ENCODE results near the gene TCERG1L.
"Not testable (repeated sequence)": the region's sequence is repeated elsewhere in the genome, so short reads cannot be mapped to it uniquely, and the experiment has no call there.

The TCERG1L gene

GRCh38 chr10:131234606-131235005 is 76.9 kb downstream of the TCERG1L start:
- not testable (repeated sequence) for H3K36me3 ChIP-seq (ENCODE audit: control insufficient read depth, insufficient read depth, low read length); H3K27ac ChIP-seq (ENCODE audit: low read depth, low read length); H3K27me3 ChIP-seq (ENCODE audit: control insufficient read depth, insufficient read depth, low read length); H3K9me3 ChIP-seq (ENCODE audit: control insufficient read depth, insufficient read depth, low read length); H3K4me1 ChIP-seq (ENCODE audit: control insufficient read depth, insufficient read depth, low read length); H3K4me3 ChIP-seq (ENCODE audit: low read depth, low read length); H3K9ac ChIP-seq (ENCODE audit: low read depth, low read length)

- H3K36me3 ChIP-seq (ENCODE audit: control insufficient read depth, insufficient read depth, low read length), result no peaks in the 10 kb centered on the region
- no peak overlapping the region for H3K4me3 ChIP-seq (ENCODE audit: low read depth, low read length)
- H3K4me1 ChIP-seq (ENCODE audit: control insufficient read depth, insufficient read depth, low read length), result no peaks in the 10 kb centered on the region
- H3K27ac ChIP-seq (ENCODE audit: low read depth, low read length), result no peak overlapping the region
- no peaks in the 10 kb centered on the region for H3K27me3 ChIP-seq (ENCODE audit: control insufficient read depth, insufficient read depth, low read length)
- no peak overlapping the region for H3K9ac ChIP-seq (ENCODE audit: low read depth, low read length)
- H3K9me3 ChIP-seq (ENCODE audit: control insufficient read depth, insufficient read depth, low read length), result no peaks in the 10 kb centered on the region
Measured at GRCh38 chr10:131233611-131234258, 77.8 kb downstream of the TCERG1L start.

GRCh38 chr10:131231965-131232541 is 79.5 kb downstream of the TCERG1L start:
- H3K4me3 ChIP-seq (ENCODE audit: low read depth, low read length), result no peak overlapping the region
- no peaks in the 10 kb centered on the region for H3K9me3 ChIP-seq (ENCODE audit: control insufficient read depth, insufficient read depth, low read length)
- no peaks in the 10 kb centered on the region for H3K36me3 ChIP-seq (ENCODE audit: control insufficient read depth, insufficient read depth, low read length)
- no peaks in the 10 kb centered on the region for H3K4me1 ChIP-seq (ENCODE audit: control insufficient read depth, insufficient read depth, low read length)
- H3K27ac ChIP-seq (ENCODE audit: low read depth, low read length), result no peak overlapping the region
- H3K9ac ChIP-seq (ENCODE audit: low read depth, low read length), result no peak overlapping the region
- no peaks in the 10 kb centered on the region for H3K27me3 ChIP-seq (ENCODE audit: control insufficient read depth, insufficient read depth, low read length)

- Histone ChIP-seq H3K4me3 (ENCODE audit: low read depth, low read length) (no peak overlapping the region), H3K27ac (ENCODE audit: low read depth, low read length) (no peak overlapping the region), H3K36me3 (ENCODE audit: control insufficient read depth, insufficient read depth, low read length) (no peaks in the 10 kb centered on the region), H3K9me3 (ENCODE audit: control insufficient read depth, insufficient read depth, low read length) (no peaks in the 10 kb centered on the region), H3K9ac (ENCODE audit: low read depth, low read length) (no peak overlapping the region), H3K27me3 (ENCODE audit: control insufficient read depth, insufficient read depth, low read length) (no peaks in the 10 kb centered on the region), H3K4me1 (ENCODE audit: control insufficient read depth, insufficient read depth, low read length) (no peaks in the 10 kb centered on the region)
Measured at GRCh38 chr10:131231323-131231964, 80.1 kb downstream of the TCERG1L start.

- Histone ChIP-seq H3K4me3 (ENCODE audit: low read depth, low read length) (no peak overlapping the region), H3K36me3 (ENCODE audit: control insufficient read depth, insufficient read depth, low read length) (no peaks in the 10 kb centered on the region), H3K9ac (ENCODE audit: low read depth, low read length) (no peak overlapping the region), H3K27me3 (ENCODE audit: control insufficient read depth, insufficient read depth, low read length) (no peaks in the 10 kb centered on the region), H3K27ac (ENCODE audit: low read depth, low read length) (no peak overlapping the region), H3K9me3 (ENCODE audit: control insufficient read depth, insufficient read depth, low read length) (no peaks in the 10 kb centered on the region), H3K4me1 (ENCODE audit: control insufficient read depth, insufficient read depth, low read length) (no peaks in the 10 kb centered on the region)
Measured at GRCh38 chr10:131230641-131231322, 80.7 kb downstream of the TCERG1L start.

- H3K4me1 ChIP-seq (ENCODE audit: control insufficient read depth, insufficient read depth, low read length), result no peaks in the 10 kb centered on the region
- no peak overlapping the region for H3K9ac ChIP-seq (ENCODE audit: low read depth, low read length)
- H3K36me3 ChIP-seq (ENCODE audit: control insufficient read depth, insufficient read depth, low read length), result no peaks in the 10 kb centered on the region
- H3K27ac ChIP-seq (ENCODE audit: low read depth, low read length), result no peak overlapping the region
- H3K9me3 ChIP-seq (ENCODE audit: control insufficient read depth, insufficient read depth, low read length), result no peaks in the 10 kb centered on the region
- H3K4me3 ChIP-seq (ENCODE audit: low read depth, low read length), result no peak overlapping the region
- H3K27me3 ChIP-seq (ENCODE audit: control insufficient read depth, insufficient read depth, low read length), result no peaks in the 10 kb centered on the region
Measured at GRCh38 chr10:131230166-131230565, 81.4 kb downstream of the TCERG1L start.

GRCh38 chr10:131227163-131227740 is 84.3 kb downstream of the TCERG1L start:
- H3K27me3 ChIP-seq (ENCODE audit: control insufficient read depth, insufficient read depth, low read length), result no peaks in the 10 kb centered on the region
- H3K4me3 ChIP-seq (ENCODE audit: low read depth, low read length), result no peak overlapping the region
- no peak overlapping the region for H3K9ac ChIP-seq (ENCODE audit: low read depth, low read length)
- no peaks in the 10 kb centered on the region for H3K4me1 ChIP-seq (ENCODE audit: control insufficient read depth, insufficient read depth, low read length)
- H3K36me3 ChIP-seq (ENCODE audit: control insufficient read depth, insufficient read depth, low read length), result no peaks in the 10 kb centered on the region
- H3K27ac ChIP-seq (ENCODE audit: low read depth, low read length), result no peak overlapping the region
- H3K9me3 ChIP-seq (ENCODE audit: control insufficient read depth, insufficient read depth, low read length), result no peaks in the 10 kb centered on the region

- no peaks in the 10 kb centered on the region for H3K27me3 ChIP-seq (ENCODE audit: control insufficient read depth, insufficient read depth, low read length)
- no peaks in the 10 kb centered on the region for H3K36me3 ChIP-seq (ENCODE audit: control insufficient read depth, insufficient read depth, low read length)
- no peak overlapping the region for H3K9ac ChIP-seq (ENCODE audit: low read depth, low read length)
- H3K4me3 ChIP-seq (ENCODE audit: low read depth, low read length), result no peak overlapping the region
- no peaks in the 10 kb centered on the region for H3K9me3 ChIP-seq (ENCODE audit: control insufficient read depth, insufficient read depth, low read length)
- no peak overlapping the region for H3K27ac ChIP-seq (ENCODE audit: low read depth, low read length)
- no peaks in the 10 kb centered on the region for H3K4me1 ChIP-seq (ENCODE audit: control insufficient read depth, insufficient read depth, low read length)
Measured at GRCh38 chr10:131226446-131227162, 84.9 kb downstream of the TCERG1L start.

GRCh38 chr10:131224106-131224505 is 87.4 kb downstream of the TCERG1L start:
- no peaks in the 10 kb centered on the region for H3K9me3 ChIP-seq (ENCODE audit: control insufficient read depth, insufficient read depth, low read length)
- H3K9ac ChIP-seq (ENCODE audit: low read depth, low read length), result no peak overlapping the region
- H3K27me3 ChIP-seq (ENCODE audit: control insufficient read depth, insufficient read depth, low read length), result no peaks in the 10 kb centered on the region
- no peaks in the 10 kb centered on the region for H3K4me1 ChIP-seq (ENCODE audit: control insufficient read depth, insufficient read depth, low read length)
- no peaks in the 10 kb centered on the region for H3K36me3 ChIP-seq (ENCODE audit: control insufficient read depth, insufficient read depth, low read length)
- H3K27ac ChIP-seq (ENCODE audit: low read depth, low read length), result no peak overlapping the region
- H3K4me3 ChIP-seq (ENCODE audit: low read depth, low read length), result no peak overlapping the region

- H3K27ac ChIP-seq (ENCODE audit: low read depth, low read length), result no peak overlapping the region
- no peaks in the 10 kb centered on the region for H3K36me3 ChIP-seq (ENCODE audit: control insufficient read depth, insufficient read depth, low read length)
- H3K4me1 ChIP-seq (ENCODE audit: control insufficient read depth, insufficient read depth, low read length), result no peaks in the 10 kb centered on the region
- H3K27me3 ChIP-seq (ENCODE audit: control insufficient read depth, insufficient read depth, low read length), result no peaks in the 10 kb centered on the region
- H3K9ac ChIP-seq (ENCODE audit: low read depth, low read length), result no peak overlapping the region
- no peaks in the 10 kb centered on the region for H3K9me3 ChIP-seq (ENCODE audit: control insufficient read depth, insufficient read depth, low read length)
- no peak overlapping the region for H3K4me3 ChIP-seq (ENCODE audit: low read depth, low read length)
Measured at GRCh38 chr10:131223422-131223821, 88.1 kb downstream of the TCERG1L start.
